Activated naive CD4-positive, alpha-beta T cell treated with anti-CD3 and anti-CD28 coated beads, Interleukin-2, amount 50 U/mL, for 72 hours (primary cell): Measurements from ENCODE around the gene SLC15A3. TPM values are rescaled to one million over a fixed set of nuclear protein-coding genes. Genes with fewer than 3 reads are reported as not detected.
A peak's percentile ranks its signal among the peaks of the same experiment; 100 is the strongest.

Experiments
- ATAC-seq, 2 donors: fragments of 150-1000 bp; cut with Tn5 transposase; 2 replicates each; pipeline ENCODE4 v1.10.0; 2021; ENCODE audit warnings: mild to moderate bottlenecking in 2 of 2, moderate library complexity in 2 of 2
- DNase-seq, 2 donors: peaks; one replicate each; pipeline ENCODE4 v3.0.0; 2021 to 2022; ENCODE audit warnings: low spot score in 2 of 2
- H3K27ac Mint-ChIP-seq, 2 donors: one replicate each; pipeline ENCODE4 v1.8.0; 2022; ENCODE audit warnings: mild to moderate bottlenecking in 2 of 2, mixed read lengths in 2 of 2
- H3K36me3 Mint-ChIP-seq, 2 donors: one replicate each; pipeline ENCODE4 v1.8.0; 2022; ENCODE audit warnings: mixed read lengths in 2 of 2
- H3K9me3 Mint-ChIP-seq, 2 donors: one replicate each; pipeline ENCODE4 v1.8.0; 2022; ENCODE audit warnings: mixed read lengths in 2 of 2
- total RNA-seq, 2 donors: library from RNA; stranded (reverse); gene quantifications; one replicate each; pipeline ENCODE4 v1.2.3, GENCODE V29; 2022

Gene SLC15A3
- total RNA-seq, 2 donors from 2014 or later = 5.9 to 9.0 TPM

- Mint-ChIP-seq H3K36me3 (peaks cover 17 to 43% of the 10 kb centered on the region in 2 donors), H3K9me3 (no peaks in the 10 kb centered on the region), H3K27ac (peak overlapping the region in 1 of 2 donors; percentile 37)
- ATAC-seq (no peak), DNase-seq (no peak)
Measured at GRCh38 chr11:60902625-60903024, 49.4 kb downstream of the SLC15A3 start.

DNA sequence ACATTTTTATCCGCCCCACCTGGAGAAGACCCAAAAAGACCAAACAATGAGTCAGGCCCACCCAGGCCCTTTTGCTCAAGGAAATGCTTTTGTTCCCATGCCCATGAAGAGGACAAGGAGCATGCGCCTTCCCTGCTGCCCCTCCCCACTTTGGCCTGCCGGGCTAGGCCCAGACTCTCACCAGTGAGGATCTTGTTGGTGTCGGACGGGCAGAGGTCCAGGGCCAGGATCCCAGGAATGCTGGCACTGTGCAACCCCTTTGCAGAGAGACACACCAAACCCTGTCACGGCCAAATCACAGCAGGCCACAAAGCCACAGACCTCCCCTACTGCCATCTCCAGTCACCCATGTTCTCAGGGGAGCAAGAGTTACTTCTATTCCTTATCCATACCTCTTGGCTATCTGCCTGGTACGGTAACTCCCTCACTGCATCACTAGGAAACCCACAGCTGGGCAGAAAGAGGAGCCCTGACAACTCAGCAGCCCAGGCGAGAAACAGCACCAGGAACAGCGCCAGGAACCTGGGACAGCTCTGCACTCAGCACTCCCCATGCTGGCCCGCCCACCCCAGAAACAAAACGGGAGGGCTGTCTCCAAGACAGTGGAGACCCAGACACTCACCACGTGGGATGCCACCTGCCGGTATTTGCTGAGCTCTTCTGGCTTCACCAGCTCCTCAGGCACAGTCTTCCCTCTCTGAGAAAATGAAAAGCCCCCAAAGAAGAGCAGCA is 51.1 kb downstream of the SLC15A3 start:
- Mint-ChIP-seq H3K36me3 (peaks cover 27 to 40% of the 10 kb centered on the region in 2 donors), H3K27ac (peak overlapping the region; percentile 67 to 87), H3K9me3 (no peaks in the 10 kb centered on the region)
- ATAC-seq (no peak), DNase-seq (no peak)

DNA sequence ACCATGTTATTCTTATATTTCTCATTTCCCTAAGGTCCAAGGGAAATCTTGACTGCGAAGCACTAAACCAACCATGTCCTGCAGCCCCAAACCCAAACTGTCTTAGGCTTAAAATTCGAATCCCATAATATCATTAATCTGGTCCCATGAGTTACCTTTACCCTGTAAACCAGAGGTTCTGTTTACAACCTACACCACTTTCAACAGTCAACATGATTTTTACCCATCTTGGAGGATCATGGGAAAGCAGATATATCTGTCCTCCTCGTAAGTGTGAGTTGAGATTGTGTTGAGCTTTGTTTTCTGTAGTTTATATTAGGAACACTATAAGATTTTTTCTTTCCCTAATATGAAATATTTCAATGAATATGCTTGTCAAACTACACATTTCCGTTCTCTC is 52.0 kb downstream of the SLC15A3 start:
- no peak overlapping the region for H3K27ac Mint-ChIP-seq
- H3K9me3 Mint-ChIP-seq = no peaks in the 10 kb centered on the region
- H3K36me3 Mint-ChIP-seq = peaks cover 24 to 39% of the 10 kb centered on the region in 2 donors
- ATAC-seq (no peak), DNase-seq (no peak)

- ATAC-seq (peak; percentile 72 to 82), DNase-seq (peak in 1 of 2 donors; percentile 41)
- H3K9me3 Mint-ChIP-seq = no peaks in the 10 kb centered on the region
- peak overlapping the region in 1 of 2 donors; percentile 80 for H3K27ac Mint-ChIP-seq
- H3K36me3 Mint-ChIP-seq = peaks cover 24 to 36% of the 10 kb centered on the region in 2 donors
Measured at GRCh38 chr11:60899046-60899936, 52.7 kb downstream of the SLC15A3 start.

DNA sequence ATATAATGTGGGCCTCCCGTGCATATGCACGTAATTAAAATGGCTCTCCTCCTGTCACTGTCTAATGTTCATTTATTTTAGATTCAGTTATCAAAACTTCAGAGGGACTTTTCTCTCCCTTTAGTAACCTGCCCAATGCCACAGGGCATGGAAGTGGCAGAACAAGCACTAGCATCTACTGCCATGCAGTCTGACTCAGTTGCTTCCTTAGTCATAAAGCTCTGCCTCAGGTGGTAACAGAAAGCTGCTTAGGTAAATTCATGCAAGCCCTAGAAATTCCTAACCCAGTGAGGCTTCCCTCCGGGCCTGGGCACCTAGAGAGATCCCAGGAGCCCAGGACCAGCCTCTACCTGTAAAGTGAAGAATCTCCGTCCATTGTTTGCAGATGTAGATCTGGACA is 54.5 kb downstream of the SLC15A3 start:
- H3K27ac Mint-ChIP-seq = peak overlapping the region in 1 of 2 donors; percentile 44
- no peak for DNase-seq
- H3K36me3 Mint-ChIP-seq = peaks cover 30% of the 10 kb centered on the region in 2 donors
- no peak for ATAC-seq
- no peaks in the 10 kb centered on the region for H3K9me3 Mint-ChIP-seq

DNA sequence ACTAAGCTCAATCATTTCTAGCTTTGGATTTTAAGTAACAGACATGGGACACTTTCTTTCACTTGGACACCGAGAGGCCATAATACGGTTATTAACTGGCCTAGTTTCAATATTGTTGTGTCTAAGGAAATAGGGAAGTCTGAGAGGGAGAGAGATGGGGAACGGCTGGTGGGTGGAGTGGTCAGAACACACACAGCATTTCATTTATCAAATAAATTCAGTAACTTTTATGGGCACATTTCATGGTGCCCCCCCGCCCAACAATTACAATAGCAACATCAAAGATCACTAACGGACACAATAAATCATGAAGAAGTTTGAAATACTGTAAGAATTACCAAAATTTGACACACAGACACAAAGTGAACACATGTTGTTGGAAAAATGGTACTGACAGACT is 56.3 kb downstream of the SLC15A3 start:
- no peak for ATAC-seq
- DNase-seq = no peak
- H3K27ac Mint-ChIP-seq = peak overlapping the region in 1 of 2 donors; percentile 75
- H3K36me3 Mint-ChIP-seq = peaks cover 25 to 33% of the 10 kb centered on the region in 2 donors
- no peaks in the 10 kb centered on the region for H3K9me3 Mint-ChIP-seq

DNA sequence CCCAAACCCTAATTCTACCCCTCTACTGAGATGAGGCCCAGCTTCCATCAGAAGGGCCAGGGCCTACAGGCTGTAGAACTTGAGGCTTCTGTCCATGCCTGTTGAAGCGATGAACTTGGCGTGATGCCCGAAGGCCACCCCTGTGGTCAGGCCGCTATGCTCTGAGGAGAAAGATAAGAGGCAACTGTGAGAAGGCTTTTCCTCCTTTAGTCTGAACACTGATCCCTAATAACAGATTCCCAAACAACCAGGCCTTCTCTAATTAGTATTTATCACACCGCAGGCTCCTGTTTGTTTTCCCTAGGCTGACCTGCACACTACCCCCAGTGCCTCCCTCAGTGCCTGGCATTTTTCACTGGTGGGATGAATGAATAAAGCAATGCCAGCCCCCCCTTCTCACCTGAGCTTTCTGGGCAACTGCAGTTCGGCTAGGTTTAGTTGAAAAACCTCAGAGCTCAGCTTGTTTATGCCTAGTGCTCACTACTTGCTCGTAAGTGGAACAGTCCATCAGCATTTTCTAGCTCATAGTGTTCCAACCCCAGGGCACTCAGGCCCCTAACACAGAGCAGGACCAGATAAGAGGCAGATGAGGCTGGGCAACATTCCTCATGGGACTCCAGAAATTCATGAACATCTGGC is 60.8 kb downstream of the SLC15A3 start:
- Mint-ChIP-seq H3K36me3 (peaks cover 18% of the 10 kb centered on the region in 2 donors), H3K27ac (no peak overlapping the region), H3K9me3 (no peaks in the 10 kb centered on the region)
- ATAC-seq (no peak), DNase-seq (no peak)

- no peaks in the 10 kb centered on the region for H3K9me3 Mint-ChIP-seq
- DNase-seq (no peak), ATAC-seq (no peak)
- H3K27ac Mint-ChIP-seq = no peak overlapping the region
- H3K36me3 Mint-ChIP-seq = peaks cover 13 to 17% of the 10 kb centered on the region in 2 donors
Measured at GRCh38 chr11:60890696-60891095, 61.3 kb downstream of the SLC15A3 start.

- DNase-seq = no peak
Measured at GRCh38 chr11:60889869-60890311, 62.1 kb downstream of the SLC15A3 start.

GRCh38 chr11:60887556-60887955 is 64.4 kb downstream of the SLC15A3 start:
- Mint-ChIP-seq H3K9me3 (no peaks in the 10 kb centered on the region), H3K36me3 (peaks cover 3 to 9% of the 10 kb centered on the region in 2 donors), H3K27ac (no peak overlapping the region)
- peak in 1 of 2 donors; percentile 24 for DNase-seq
- peak; percentile 78 to 79 for ATAC-seq

More at GRCh38 chr11:60889869-60890311, 62.1 kb downstream of the SLC15A3 start:
- no peak for ATAC-seq
- H3K36me3 Mint-ChIP-seq = peaks cover 9% of the 10 kb centered on the region in 2 donors
- peak overlapping the region; percentile 3 to 12 for H3K27ac Mint-ChIP-seq
- H3K9me3 Mint-ChIP-seq = no peaks in the 10 kb centered on the region

Other genes with a start within 250 kb of the SLC15A3 start
- not detected for gene MS4A18, start 227.5 kb downstream of the SLC15A3 start, total RNA-seq
- gene MS4A15, start 195.3 kb downstream of the SLC15A3 start, total RNA-seq = not detected
- gene MS4A10, start 166.8 kb downstream of the SLC15A3 start, total RNA-seq = not detected
- 10 to 100 TPM; 29.3 to 38.0 TPM for gene CCDC86, start 110.1 kb downstream of the SLC15A3 start, total RNA-seq
- under 1 TPM in 1 of 2 donors, not detected in 1; 0.25 TPM for gene PTGDR2, start 96.2 kb downstream of the SLC15A3 start, total RNA-seq
- not detected for gene ZP1, start 84.6 kb downstream of the SLC15A3 start, total RNA-seq
- gene PRPF19, start 45.6 kb downstream of the SLC15A3 start, total RNA-seq = 100 to 1,000 TPM in 1 of 2 donors, 10 to 100 TPM in 1; 71.0 to 149 TPM
- 10 to 100 TPM; 31.9 to 95.1 TPM for gene TMEM109, start 38.0 kb downstream of the SLC15A3 start, total RNA-seq
- 1 to 10 TPM in 1 of 2 donors, under 1 TPM in 1; 0.71 to 1.4 TPM for gene TMEM132A, start 27.7 kb downstream of the SLC15A3 start, total RNA-seq
- gene CD6, start 19.5 kb upstream of the SLC15A3 start, total RNA-seq = 100 to 1,000 TPM; 227 to 339 TPM
- 100 to 1,000 TPM; 227 to 294 TPM for gene CD5, start 150.3 kb upstream of the SLC15A3 start, total RNA-seq
- gene VPS37C, start 209.2 kb upstream of the SLC15A3 start, total RNA-seq = 10 to 100 TPM; 10.2 to 10.9 TPM